MM.1S (cell line): Measurements from ENCODE around the gene CSGALNACT2.
A peak's percentile ranks its signal among the peaks of the same experiment; 100 is the strongest.

Experiments used
- DNase-seq: peaks from one replicate; pipeline ENCODE4 v3.0.0-alpha.2; 2015
- H2AFZ ChIP-seq: fragments of 300-600 bp; sonication (generic); 2 replicates; pipeline ENCODE4 v1.6.0; 2016; ENCODE audit warnings: antibody characterized with exemption, low read length
- H3F3A ChIP-seq: fragments of 300-600 bp; sonication (generic); 2 replicates; pipeline ENCODE4 v1.6.1; 2016; ENCODE audit warnings: mild to moderate bottlenecking, antibody characterized with exemption, low read length, moderate library complexity, mixed read lengths; ENCODE audit not compliant: insufficient read depth
- H3K27ac ChIP-seq: fragments of 300-600 bp; sonication (generic); 2 replicates; pipeline ENCODE4 v1.5.1; 2016; ENCODE audit warnings: mild to moderate bottlenecking, low read length
- H3K27me3 ChIP-seq: fragments of 300-600 bp; sonication (generic); replicated peaks from 2 replicates; pipeline ENCODE4 v1.6.0; 2016; ENCODE audit warnings: low read length; ENCODE audit not compliant: insufficient read depth
- H3K36me3 ChIP-seq: fragments of 300-600 bp; sonication (generic); replicated peaks from 2 replicates; pipeline ENCODE4 v1.6.1; 2016; ENCODE audit warnings: mild to moderate bottlenecking, low read length, mixed read lengths; ENCODE audit not compliant: insufficient read depth
- H3K4me1 ChIP-seq: fragments of 300-600 bp; sonication (generic); 2 replicates; pipeline ENCODE4 v1.6.1; 2016; ENCODE audit warnings: low read length, mixed read lengths
- H3K4me2 ChIP-seq: fragments of 300-600 bp; sonication (generic); 2 replicates; pipeline ENCODE4 v1.6.0; 2016; ENCODE audit warnings: low read depth, low read length
- H3K4me3 ChIP-seq: fragments of 300-600 bp; sonication (generic); 2 replicates; pipeline ENCODE4 v1.5.1; 2016; ENCODE audit warnings: low read length, mixed read lengths
- H3K79me2 ChIP-seq: fragments of 300-600 bp; sonication (generic); 2 replicates; pipeline ENCODE4 v1.6.1; 2016; ENCODE audit warnings: mixed run types, low read length, mixed read lengths
- H3K9ac ChIP-seq: fragments of 300-600 bp; sonication (generic); 2 replicates; pipeline ENCODE4 v1.6.1; 2016; ENCODE audit warnings: low read length, mixed read lengths
- H3K9me2 ChIP-seq: fragments of 300-600 bp; sonication (generic); replicated peaks from 2 replicates; pipeline ENCODE4 v1.6.1; 2016; ENCODE audit warnings: mild to moderate bottlenecking, low read length, mixed read lengths; ENCODE audit not compliant: insufficient read depth
- H3K9me3 ChIP-seq: fragments of 300-600 bp; sonication (generic); replicated peaks from 2 replicates; pipeline ENCODE4 v1.6.1; 2016; ENCODE audit warnings: mild to moderate bottlenecking, low read length, mixed read lengths; ENCODE audit not compliant: insufficient read depth
- H4K20me1 ChIP-seq: fragments of 300-600 bp; sonication (generic); 2 replicates; pipeline ENCODE4 v1.6.1; 2016; ENCODE audit warnings: mild to moderate bottlenecking, low read length, moderate library complexity, mixed read lengths; ENCODE audit not compliant: insufficient read depth
- CTCF ChIP-seq: fragments of 300-600 bp; sonication (generic); IDR thresholded peaks from 2 replicates; pipeline ENCODE4 v1.5.1; 2016; ENCODE audit warnings: antibody characterized with exemption, low read length, mixed read lengths
- EZH2 ChIP-seq: fragments of 300-600 bp; sonication (generic); optimal IDR thresholded peaks from 2 replicates; pipeline ENCODE3; 2017; ENCODE audit warnings: low read depth, mild to moderate bottlenecking, antibody characterized with exemption, low read length, mixed read lengths
- EZH2phosphoT487 ChIP-seq: fragments of 300-600 bp; sonication (generic); IDR thresholded peaks from 2 replicates; pipeline ENCODE4 v1.6.1; 2018; ENCODE audit warnings: antibody characterized with exemption, low read length

CSGALNACT2 gene

GRCh38 chr10:43128331-43128730 lies 9.9 kb upstream of the CSGALNACT2 start:
- Histone ChIP-seq H3K4me3 (no peak overlapping the region), H3K4me2 (0 out of 2 replicates have a peak overlapping the region, but pooled peaks have one; percentile 48), H3K27me3 (no peaks in the 10 kb centered on the region), H3K79me2 (no peaks in the 10 kb centered on the region), H3K9me3 (no peaks in the 10 kb centered on the region), H4K20me1 (no peaks in the 10 kb centered on the region), H3K9ac (no peak overlapping the region), H3F3A (peaks cover 11% of the 10 kb centered on the region), H3K36me3 (no peaks in the 10 kb centered on the region), H3K9me2 (no peaks in the 10 kb centered on the region), H3K27ac (no peak overlapping the region), H3K4me1 (peaks cover 28% of the 10 kb centered on the region), H2AFZ (no peak overlapping the region)
- TF ChIP-seq EZH2phosphoT487 (no peak), EZH2 (no peak), CTCF (no peak)
- DNase-seq: no peak

- Histone ChIP-seq H3K79me2 (no peaks in the 10 kb centered on the region), H3K36me3 (no peaks in the 10 kb centered on the region), H3K4me3 (no peak overlapping the region), H3F3A (peaks cover 11% of the 10 kb centered on the region), H4K20me1 (no peaks in the 10 kb centered on the region), H3K27me3 (no peaks in the 10 kb centered on the region), H3K9me2 (no peaks in the 10 kb centered on the region), H3K9me3 (no peaks in the 10 kb centered on the region), H3K9ac (peak overlapping the region; percentile 17; the same call in 1 of the 2 replicates), H2AFZ (peak overlapping the region; percentile 64), H3K27ac (peak overlapping the region; percentile 65), H3K4me1 (peaks cover 34% of the 10 kb centered on the region), H3K4me2 (peak overlapping the region; percentile 48; the same call in 1 of the 2 replicates)
- no peak for TF ChIP-seq EZH2phosphoT487
- TF ChIP-seq CTCF: no peak
- no peak for TF ChIP-seq EZH2
- peak; percentile 72 for DNase-seq
Measured at GRCh38 chr10:43128958-43129706, 9.1 kb upstream of the CSGALNACT2 start.

- no peak overlapping the region for H3K4me3 ChIP-seq
- no peak for DNase-seq
- H3K9me3 ChIP-seq: no peaks in the 10 kb centered on the region
- H3K4me2 ChIP-seq: no peak overlapping the region
- no peaks in the 10 kb centered on the region for H3K9me2 ChIP-seq
- H3K9ac ChIP-seq: no peak overlapping the region
- no peak overlapping the region for H3K27ac ChIP-seq
- H3K4me1 ChIP-seq: peaks cover 47% of the 10 kb centered on the region
- no peak overlapping the region for H2AFZ ChIP-seq
- no peaks in the 10 kb centered on the region for H3K27me3 ChIP-seq
- H3K79me2 ChIP-seq: no peaks in the 10 kb centered on the region
- TF ChIP-seq CTCF (no peak), EZH2 (no peak), EZH2phosphoT487 (no peak)
- no peaks in the 10 kb centered on the region for H4K20me1 ChIP-seq
- no peaks in the 10 kb centered on the region for H3K36me3 ChIP-seq
- peaks cover 11% of the 10 kb centered on the region for H3F3A ChIP-seq
Measured at GRCh38 chr10:43130770-43131171, 7.5 kb upstream of the CSGALNACT2 start.
